ENCODE measurements around the gene PNKP. TPM values are rescaled to one million over a fixed set of nuclear protein-coding genes. Genes with fewer than 3 reads are reported as not detected.
A peak's percentile ranks its signal among the peaks of the same experiment; 100 is the strongest.

Gene PNKP
- total and polyA plus RNA-seq, 10 of the 15 experiments (the other 5 are each of a cell fraction or from before 2014, with no cell fraction given), result 2.9 to 82.3 (median 33.2) TPM

DNA sequence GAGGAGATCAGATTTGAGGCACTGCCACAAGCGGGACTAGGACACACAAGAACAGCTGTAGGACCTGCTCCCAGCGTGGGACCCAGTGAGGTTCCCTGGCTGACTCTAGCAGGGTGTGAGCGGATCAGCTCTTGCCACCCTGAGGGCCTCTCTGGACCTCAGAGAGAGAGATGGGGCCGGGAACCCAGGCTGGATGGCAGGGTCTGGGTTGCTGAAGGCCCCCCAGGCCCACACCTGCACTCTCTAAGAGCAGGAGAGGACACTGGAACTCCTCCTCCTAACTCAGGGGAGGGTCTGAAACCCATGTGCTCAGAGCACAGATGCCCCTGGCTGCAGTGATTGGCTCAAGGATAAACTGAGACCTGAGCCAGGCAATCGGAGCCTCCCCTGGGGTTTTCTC, 42.8 kb upstream of the PNKP start:
- TF ChIP-seq IRF4 (IDR thresholded peaks at IDR 0.05; ENCODE audit: low read depth, low read length) (no peak), IRF5 (IDR thresholded peaks at IDR 0.05; ENCODE audit: borderline replicate concordance) (no peak)
- TF ChIP-seq, protein P1, sequence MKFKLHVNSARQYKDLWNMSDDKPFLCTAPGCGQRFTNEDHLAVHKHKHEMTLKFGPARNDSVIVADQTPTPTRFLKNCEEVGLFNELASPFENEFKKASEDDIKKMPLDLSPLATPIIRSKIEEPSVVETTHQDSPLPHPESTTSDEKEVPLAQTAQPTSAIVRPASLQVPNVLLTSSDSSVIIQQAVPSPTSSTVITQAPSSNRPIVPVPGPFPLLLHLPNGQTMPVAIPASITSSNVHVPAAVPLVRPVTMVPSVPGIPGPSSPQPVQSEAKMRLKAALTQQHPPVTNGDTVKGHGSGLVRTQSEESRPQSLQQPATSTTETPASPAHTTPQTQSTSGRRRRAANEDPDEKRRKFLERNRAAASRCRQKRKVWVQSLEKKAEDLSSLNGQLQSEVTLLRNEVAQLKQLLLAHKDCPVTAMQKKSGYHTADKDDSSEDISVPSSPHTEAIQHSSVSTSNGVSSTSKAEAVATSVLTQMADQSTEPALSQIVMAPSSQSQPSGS (IDR thresholded peaks at IDR 0.05; ENCODE audit: low read length), result no peak
- ATAC-seq (no peak), DNase-seq (ENCODE audit: low read depth, low spot score) (no peak), FAIRE-seq (no peak)
- 0 out of 2 replicates have a peak overlapping the region, but pooled peaks have one; percentile 5 for H3K4me2 ChIP-seq (ENCODE audit: control insufficient read depth, insufficient read depth)
- peaks cover 60% of the 10 kb centered on the region for H3K79me2 ChIP-seq (ENCODE audit: control insufficient read depth, insufficient read depth, low read length)
- 86% methylated on average over 5 of the region's 5 CpGs for WGBS (ENCODE audit: insufficient coverage, insufficient replicate concordance, low lambda C conversion rate, missing lambda C conversion rate)
- RAD21 ChIA-PET (ENCODE audit: unreplicated experiment), result interaction anchor here (1.9 to 4.9 kb wide), 3 partner anchors 13 to 22 kb away, joined by 9 to 40 read pairs (median 38); partner anchors contain the start of genes ATF5, IL4I1 and NUP62
- SMC1A ChIA-PET (ENCODE audit: uncharacterized antibody, unreplicated experiment), result interaction anchor here (1.1 to 8.8 kb wide), 4 partner anchors 10 to 22 kb away, joined by 3 to 110 read pairs (median 26); partner anchors contain the start of genes ATF5, IL4I1 and NUP62
- in situ Hi-C loops (cut with MboI) (no loop called here), intact Hi-C loops (cut with micrococcal nuclease; ENCODE audit: unreplicated experiment) (no loop called here)
- H3K9ac ChIP-seq (ENCODE audit: control insufficient read depth, insufficient read depth, low read length), result no peak overlapping the region
- H3K36me3 ChIP-seq (ENCODE audit: control insufficient read depth in 2 of 2, insufficient read depth in 2 of 2, low read length in 1 of 2), result peaks cover 26 to 33% of the 10 kb centered on the region in 2 experiments
- BruUV-seq (replicated peaks), result no TSS peak
- POLR2A ChIA-PET, result interaction anchor here (1.9 to 6.6 kb wide), 5 partner anchors 10 to 33 kb away, joined by 4 to 116 read pairs (median 33); partner anchors contain the start of genes AKT1S1, ATF5, IL4I1 and NUP62
- H3K4me1 ChIP-seq (ENCODE audit: control insufficient read depth, insufficient read depth, low read length), result peaks cover 72% of the 10 kb centered on the region
- CTCF ChIA-PET, result interaction anchor here (0.9 to 9.0 kb wide), 3 partner anchors 8 to 18 kb away, joined by 5 to 71 read pairs (median 33); partner anchors contain the start of genes ATF5, IL4I1 and NUP62
- H4K20me1 ChIP-seq (ENCODE audit: control insufficient read depth, insufficient read depth), result peaks cover 3% of the 10 kb centered on the region; the same call in 1 of the 2 replicates
- H3K27me3 ChIP-seq (replicated peaks in 1 of 2; ENCODE audit: control insufficient read depth in 2 of 2, insufficient read depth in 2 of 2, low read length in 1 of 2), result no peaks in the 10 kb centered on the region
- H3K9me3 ChIP-seq (replicated peaks; ENCODE audit: control insufficient read depth, insufficient read depth, low read length), result no peaks in the 10 kb centered on the region; the same call in 2 of the 3 replicates
- peak overlapping the region; percentile 57; the same call in 1 of the 2 replicates for H3K27ac ChIP-seq (ENCODE audit: control insufficient read depth, insufficient read depth)
- H3K4me3 ChIP-seq, result no peak overlapping the region
- H2AFZ ChIP-seq (ENCODE audit: control insufficient read depth, low read depth, low read length), result no peak overlapping the region
